GM15510 (cell line): ENCODE measurements around the gene DHRS9.

Source experiments
- POLR2A ChIP-seq: IDR thresholded peaks from 3 replicates; pipeline ENCODE4 v1.6.1; 2011; ENCODE audit warnings: borderline replicate concordance; ENCODE audit not compliant: insufficient read length; ENCODE audit errors: extremely low read depth

DHRS9 gene

GRCh38 chr2:169106134-169106533 is 36.8 kb downstream of the DHRS9 start:
- no peak for TF ChIP-seq POLR2A

GRCh38 chr2:169106563-169107545 is 37.5 kb downstream of the DHRS9 start:
- TF ChIP-seq POLR2A: no peak

- no peak for TF ChIP-seq POLR2A
These were observed 38.3 kb downstream of the DHRS9 start for GRCh38 chr2:169107645-169108044.

GRCh38 chr2:169108099-169108884 is 38.9 kb downstream of the DHRS9 start:
- TF ChIP-seq POLR2A: no peak

GRCh38 chr2:169109502-169110409 is 40.4 kb downstream of the DHRS9 start:
- TF ChIP-seq POLR2A: no peak

GRCh38 chr2:169110419-169110818 is 41.1 kb downstream of the DHRS9 start:
- TF ChIP-seq POLR2A: no peak

GRCh38 chr2:169110916-169111315 is 41.6 kb downstream of the DHRS9 start:
- no peak for TF ChIP-seq POLR2A

GRCh38 chr2:169112841-169113240 is 43.5 kb downstream of the DHRS9 start:
- TF ChIP-seq POLR2A: no peak

- TF ChIP-seq POLR2A: no peak
These were observed 44.7 kb downstream of the DHRS9 start for GRCh38 chr2:169114056-169114455.

GRCh38 chr2:169116327-169116726 is 47.0 kb downstream of the DHRS9 start:
- no peak for TF ChIP-seq POLR2A

- TF ChIP-seq POLR2A: no peak
These were observed 47.6 kb downstream of the DHRS9 start for GRCh38 chr2:169116993-169117392.

GRCh38 chr2:169118060-169118459 is 48.7 kb downstream of the DHRS9 start:
- no peak for TF ChIP-seq POLR2A

GRCh38 chr2:169119123-169119760 is 49.9 kb downstream of the DHRS9 start:
- TF ChIP-seq POLR2A: no peak

GRCh38 chr2:169119851-169120250 is 50.5 kb downstream of the DHRS9 start:
- no peak for TF ChIP-seq POLR2A

- no peak for TF ChIP-seq POLR2A
These were observed 60.4 kb downstream of the DHRS9 start for GRCh38 chr2:169129703-169130243.
